Activated CD4-positive, alpha-beta memory T cell treated with anti-CD3 and anti-CD28 coated beads for 36 hours (primary cell): ENCODE results near the gene GALNT13. TPM values are rescaled to one million over a fixed set of nuclear protein-coding genes. Genes with fewer than 3 reads are reported as not detected.

Experiments used
- CTCF ChIA-PET: fragments of 350-600 bp; sonication (Branson Sonifier 250); formaldehyde crosslinking; loops from one replicate; lab custom pipeline; 2021; ENCODE audit warnings: antibody characterized with exemption, inconsistent platforms; lab: Charles Lee
- POLR2A ChIA-PET: fragments of 350-600 bp; sonication (Branson Sonifier 250); formaldehyde crosslinking; loops from one replicate; lab custom pipeline; 2021; ENCODE audit warnings: antibody characterized with exemption; lab: Charles Lee
- DNase-seq: peaks from one replicate; pipeline ENCODE4 v3.0.0-alpha.2; 2020
- H3K27ac Mint-ChIP-seq: one replicate; pipeline ENCODE4 v1.8.0; 2021; ENCODE audit warnings: mixed read lengths
- H3K27me3 Mint-ChIP-seq: one replicate; pipeline ENCODE4 v1.8.0; 2021; ENCODE audit warnings: mixed read lengths
- H3K36me3 Mint-ChIP-seq: one replicate; pipeline ENCODE4 v1.8.0; 2021; ENCODE audit warnings: mixed read lengths
- H3K4me1 Mint-ChIP-seq: one replicate; pipeline ENCODE4 v1.8.0; 2021; ENCODE audit warnings: low read depth, mixed read lengths
- H3K4me3 Mint-ChIP-seq: one replicate; pipeline ENCODE4 v1.8.0; 2021; ENCODE audit warnings: mild to moderate bottlenecking, mixed read lengths
- H3K9me3 Mint-ChIP-seq: one replicate; pipeline ENCODE4 v1.8.0; 2021; ENCODE audit warnings: mixed read lengths
- intact Hi-C: fragments of 100-400 bp; cut with micrococcal nuclease; formaldehyde crosslinking; loops from one replicate; pipeline ENCODE4 v1.15.1; 2023
- total RNA-seq, 2 experiments: library from RNA; stranded (reverse); gene quantifications; one replicate each; pipeline ENCODE4 v1.2.3, GENCODE V29; 2021

Gene GALNT13
- total RNA-seq, 2 experiments from 2014 or later, result not detected

DNA sequence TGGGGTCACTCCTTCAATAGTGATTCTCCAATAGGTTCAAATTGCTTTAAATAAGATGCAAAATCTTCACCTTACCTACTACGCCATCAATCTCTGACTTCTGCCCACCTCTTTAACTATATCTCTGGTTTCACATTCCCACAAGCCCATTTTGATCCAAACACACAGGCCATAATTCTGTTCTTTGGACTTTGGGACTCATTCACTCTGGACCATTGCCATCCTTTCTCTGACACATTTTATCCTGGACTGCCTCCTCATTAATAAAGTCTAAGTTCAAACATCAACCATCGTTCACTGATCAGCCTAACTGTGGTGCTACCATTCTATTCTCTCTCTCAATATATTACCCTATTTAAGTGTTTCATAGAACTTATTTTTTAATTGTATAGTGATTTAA is 332.2 kb downstream of the GALNT13 start:
- Mint-ChIP-seq H3K27ac (no peak overlapping the region), H3K36me3 (no peaks in the 10 kb centered on the region), H3K4me1 (no peaks in the 10 kb centered on the region), H3K27me3 (no peaks in the 10 kb centered on the region), H3K9me3 (peaks cover 4% of the 10 kb centered on the region), H3K4me3 (no peak overlapping the region)
- DNase-seq, result no peak
- intact Hi-C loops, result no loop called here
- ChIA-PET POLR2A (no interaction called here), CTCF (no interaction called here)

DNA sequence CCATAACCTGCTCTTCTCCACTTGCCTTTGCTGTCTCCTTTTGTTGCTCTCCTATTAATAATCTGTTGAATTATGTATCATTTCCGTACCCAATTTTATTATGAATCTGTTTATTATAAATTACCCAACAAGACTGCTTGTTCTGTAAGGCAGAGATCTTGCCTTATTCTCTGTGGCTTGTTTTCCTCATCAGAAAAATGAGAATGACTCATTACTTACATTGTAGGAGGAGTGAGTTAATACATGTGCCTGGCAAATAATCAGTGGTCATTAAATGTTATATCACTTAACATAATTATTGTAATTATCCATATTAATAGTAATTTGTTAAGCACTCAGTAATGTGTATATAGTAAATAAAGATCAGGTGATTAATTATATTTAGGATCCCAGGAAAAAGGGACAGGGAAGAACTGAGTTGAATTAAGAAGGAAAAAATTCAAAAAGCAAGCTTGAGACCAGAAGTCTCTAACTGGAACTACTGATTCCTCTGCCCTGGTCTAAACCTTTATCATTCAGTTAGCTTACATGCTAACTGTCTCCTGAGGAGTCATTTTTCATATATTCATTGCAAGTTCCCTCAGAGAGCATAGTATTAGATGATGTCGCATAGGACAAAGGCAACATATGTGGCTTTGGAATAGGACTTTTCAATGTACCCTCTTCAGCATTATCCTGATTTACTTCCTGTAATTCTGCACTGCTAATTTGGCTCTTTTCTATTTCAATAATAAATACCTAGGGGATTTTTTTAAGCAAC is 335.7 kb downstream of the GALNT13 start:
- Mint-ChIP-seq H3K4me1 (no peaks in the 10 kb centered on the region), H3K9me3 (peaks cover 4% of the 10 kb centered on the region), H3K4me3 (no peak overlapping the region), H3K27me3 (no peaks in the 10 kb centered on the region), H3K36me3 (no peaks in the 10 kb centered on the region), H3K27ac (no peak overlapping the region)
- no peak for DNase-seq
- ChIA-PET CTCF (no interaction called here), POLR2A (no interaction called here)
- intact Hi-C loops, result no loop called here

DNA sequence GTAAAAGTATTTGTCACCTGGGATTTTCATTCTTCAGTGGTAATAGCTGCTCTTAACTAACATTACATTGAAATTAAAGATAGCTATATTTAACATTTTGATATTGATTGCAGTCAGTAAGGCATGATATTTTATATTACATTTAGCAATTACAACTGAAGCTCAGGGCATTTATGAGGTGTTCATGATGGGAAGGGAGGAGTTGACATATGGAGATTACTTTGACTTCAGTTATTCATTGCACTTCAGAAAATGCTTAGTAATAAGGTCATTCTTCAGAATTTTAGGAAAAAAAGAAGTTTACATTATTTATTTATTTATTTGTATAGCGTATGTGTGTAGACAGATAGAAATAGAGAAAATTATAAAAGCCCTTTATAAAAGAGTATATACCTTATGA is 352.0 kb downstream of the GALNT13 start:
- CTCF ChIA-PET, result no interaction called here
- intact Hi-C loops, result no loop called here
- Mint-ChIP-seq H3K27ac (no peak overlapping the region), H3K4me3 (no peak overlapping the region), H3K27me3 (no peaks in the 10 kb centered on the region), H3K9me3 (peaks cover 2% of the 10 kb centered on the region), H3K36me3 (no peaks in the 10 kb centered on the region), H3K4me1 (no peaks in the 10 kb centered on the region)
- POLR2A ChIA-PET, result no interaction called here
- no peak for DNase-seq

DNA sequence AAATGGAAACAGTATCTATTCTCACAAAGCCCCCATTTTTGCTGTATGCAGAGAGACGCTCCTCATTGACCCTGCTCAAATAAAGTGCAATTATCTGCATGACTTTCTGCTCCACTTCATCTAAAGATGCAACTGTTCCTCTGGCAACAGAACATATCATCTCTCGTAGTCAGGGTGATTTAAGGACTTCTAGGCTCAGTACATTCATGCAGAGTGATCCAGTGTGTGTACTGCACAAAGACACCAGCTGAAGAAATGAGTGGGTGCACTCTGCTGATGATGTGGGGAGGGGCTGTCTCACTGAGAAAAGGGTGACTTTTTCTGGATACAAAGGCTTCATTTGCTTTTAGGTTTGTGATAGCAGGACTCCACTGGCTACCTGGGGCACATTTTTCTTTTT is 355.2 kb downstream of the GALNT13 start:
- H3K27ac Mint-ChIP-seq, result no peak overlapping the region
- H3K27me3 Mint-ChIP-seq, result no peaks in the 10 kb centered on the region
- H3K36me3 Mint-ChIP-seq, result no peaks in the 10 kb centered on the region
- no peak for DNase-seq
- H3K9me3 Mint-ChIP-seq, result peaks cover 5% of the 10 kb centered on the region
- ChIA-PET POLR2A (no interaction called here), CTCF (no interaction called here)
- no peak overlapping the region for H3K4me3 Mint-ChIP-seq
- no peaks in the 10 kb centered on the region for H3K4me1 Mint-ChIP-seq
- intact Hi-C loops, result no loop called here

DNA sequence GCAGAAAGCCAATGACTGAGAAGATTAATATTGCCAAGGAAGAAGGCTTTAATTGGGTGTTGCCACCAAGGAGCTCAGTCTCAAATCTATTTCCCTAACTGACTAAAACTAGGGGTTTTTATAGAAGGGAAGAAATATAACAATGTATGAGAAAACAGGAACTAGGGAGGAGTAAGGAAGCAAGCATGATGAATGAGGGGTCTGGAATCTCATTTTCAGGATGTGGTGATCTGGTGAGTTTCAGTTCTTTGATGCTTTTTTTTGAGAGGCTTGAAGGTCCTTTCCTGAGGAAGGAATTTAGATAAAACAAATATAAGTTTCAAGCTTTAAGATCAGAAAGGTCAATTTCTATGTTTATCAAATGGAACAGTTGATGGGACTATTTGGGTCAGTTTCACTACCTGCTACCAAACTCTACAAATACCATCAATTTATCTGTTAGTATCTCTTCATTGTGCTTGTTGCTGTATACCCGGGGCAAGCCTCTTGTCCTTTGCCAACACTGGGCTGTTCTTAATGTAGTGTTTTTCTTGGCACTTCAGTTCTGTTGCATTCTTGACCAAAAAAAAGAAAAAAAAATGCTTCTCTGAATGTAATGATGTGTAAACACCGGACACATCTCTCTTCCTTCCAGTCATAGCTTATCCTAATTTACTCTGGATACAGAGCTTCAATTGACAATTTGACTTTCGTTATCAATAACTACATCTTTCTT is 357.0 kb downstream of the GALNT13 start:
- POLR2A ChIA-PET, result no interaction called here
- Mint-ChIP-seq H3K4me3 (no peak overlapping the region), H3K27me3 (no peaks in the 10 kb centered on the region), H3K4me1 (no peaks in the 10 kb centered on the region), H3K27ac (no peak overlapping the region), H3K9me3 (peaks cover 6% of the 10 kb centered on the region), H3K36me3 (no peaks in the 10 kb centered on the region)
- CTCF ChIA-PET, result no interaction called here
- intact Hi-C loops, result no loop called here
- no peak for DNase-seq

DNA sequence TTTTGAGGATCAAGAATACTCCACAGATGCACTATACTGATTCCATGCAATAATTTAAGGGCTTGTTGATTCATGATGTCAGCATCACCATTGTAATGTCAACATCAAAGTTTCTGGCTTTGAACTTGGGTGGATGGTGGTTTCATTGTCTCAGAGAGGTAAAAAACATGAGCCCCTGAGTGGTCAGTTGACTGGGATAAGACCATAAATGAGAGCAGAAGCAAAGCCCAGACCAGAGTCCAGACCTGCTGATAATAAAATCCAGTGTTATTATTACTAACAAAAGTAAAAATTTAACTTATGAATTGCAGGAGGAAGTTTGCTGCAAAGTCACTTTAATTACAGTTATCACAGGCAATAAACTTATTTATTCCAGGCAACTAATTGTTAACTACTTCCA is 358.2 kb downstream of the GALNT13 start:
- H3K4me1 Mint-ChIP-seq, result no peaks in the 10 kb centered on the region
- ChIA-PET POLR2A (no interaction called here), CTCF (no interaction called here)
- peaks cover 6% of the 10 kb centered on the region for H3K9me3 Mint-ChIP-seq
- no peak for DNase-seq
- no peak overlapping the region for H3K27ac Mint-ChIP-seq
- H3K36me3 Mint-ChIP-seq, result no peaks in the 10 kb centered on the region
- no peaks in the 10 kb centered on the region for H3K27me3 Mint-ChIP-seq
- H3K4me3 Mint-ChIP-seq, result no peak overlapping the region
- intact Hi-C loops, result no loop called here

DNA sequence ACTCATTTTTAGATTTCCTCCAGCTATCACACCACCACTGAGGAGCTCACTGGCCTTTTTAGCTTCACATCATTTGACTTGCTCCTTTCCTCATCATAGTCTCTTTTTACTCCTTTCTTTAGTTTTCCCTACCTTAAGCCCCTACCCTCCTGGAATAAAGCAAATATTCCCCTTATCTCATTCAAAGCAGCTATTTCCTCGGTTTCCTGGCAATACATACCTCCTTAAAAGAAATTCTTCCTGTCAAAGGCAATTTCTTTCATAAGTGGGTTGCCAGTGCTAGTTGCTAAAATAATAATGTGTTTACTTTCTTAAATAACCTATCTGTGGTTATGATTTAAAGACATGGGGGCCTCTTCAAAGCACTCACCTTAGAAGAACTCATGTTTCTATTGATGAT is 359.3 kb downstream of the GALNT13 start:
- DNase-seq, result no peak
- ChIA-PET POLR2A (no interaction called here), CTCF (no interaction called here)
- no peak overlapping the region for H3K4me3 Mint-ChIP-seq
- peaks cover 6% of the 10 kb centered on the region for H3K9me3 Mint-ChIP-seq
- no peaks in the 10 kb centered on the region for H3K27me3 Mint-ChIP-seq
- intact Hi-C loops, result no loop called here
- H3K4me1 Mint-ChIP-seq, result no peaks in the 10 kb centered on the region
- no peaks in the 10 kb centered on the region for H3K36me3 Mint-ChIP-seq
- no peak overlapping the region for H3K27ac Mint-ChIP-seq

DNA sequence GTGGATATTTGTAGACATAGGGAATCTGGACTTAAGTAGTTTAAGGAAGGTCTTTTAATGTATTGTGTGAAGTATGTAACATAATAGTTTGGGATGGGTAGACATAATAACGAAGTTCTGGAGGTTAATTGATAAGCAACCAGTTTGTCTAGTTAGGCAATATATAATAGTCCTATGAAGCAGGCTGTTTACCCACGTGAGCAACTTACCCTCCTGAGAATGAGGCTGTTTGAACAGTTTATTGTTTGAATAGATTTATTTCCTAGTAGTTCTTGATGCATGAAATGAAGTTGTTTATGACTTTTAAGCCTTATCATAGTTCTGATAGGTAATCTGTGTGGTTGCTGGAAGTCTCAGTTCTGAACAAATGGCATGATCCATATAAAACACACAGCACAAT is 361.5 kb downstream of the GALNT13 start:
- Mint-ChIP-seq H3K9me3 (peaks cover 4% of the 10 kb centered on the region), H3K4me1 (no peaks in the 10 kb centered on the region), H3K36me3 (no peaks in the 10 kb centered on the region), H3K27me3 (no peaks in the 10 kb centered on the region), H3K27ac (no peak overlapping the region), H3K4me3 (no peak overlapping the region)
- POLR2A ChIA-PET, result no interaction called here
- intact Hi-C loops, result no loop called here
- no peak for DNase-seq
- CTCF ChIA-PET, result no interaction called here

DNA sequence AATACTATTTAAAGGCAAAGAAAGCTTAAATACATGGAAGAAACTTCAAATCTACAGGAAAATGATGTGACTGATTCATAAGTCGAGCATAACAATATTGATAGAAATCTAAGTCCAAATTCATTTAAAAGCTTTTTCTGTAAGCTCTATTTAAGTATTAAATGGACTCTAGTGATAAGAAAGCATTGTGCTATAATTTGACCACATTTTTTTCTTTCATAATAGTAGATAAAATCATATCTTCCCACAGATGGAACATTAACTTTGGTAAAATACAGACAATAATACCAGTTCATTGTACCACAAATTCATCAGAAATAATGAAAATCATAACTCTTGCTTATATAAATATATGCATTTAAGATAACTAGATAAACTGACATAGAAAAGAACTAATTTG is 366.5 kb downstream of the GALNT13 start:
- POLR2A ChIA-PET, result no interaction called here
- no peak for DNase-seq
- Mint-ChIP-seq H3K27me3 (no peaks in the 10 kb centered on the region), H3K4me1 (no peaks in the 10 kb centered on the region), H3K27ac (no peak overlapping the region), H3K9me3 (peaks cover 5% of the 10 kb centered on the region), H3K4me3 (no peak overlapping the region), H3K36me3 (no peaks in the 10 kb centered on the region)
- intact Hi-C loops, result no loop called here
- CTCF ChIA-PET, result no interaction called here

DNA sequence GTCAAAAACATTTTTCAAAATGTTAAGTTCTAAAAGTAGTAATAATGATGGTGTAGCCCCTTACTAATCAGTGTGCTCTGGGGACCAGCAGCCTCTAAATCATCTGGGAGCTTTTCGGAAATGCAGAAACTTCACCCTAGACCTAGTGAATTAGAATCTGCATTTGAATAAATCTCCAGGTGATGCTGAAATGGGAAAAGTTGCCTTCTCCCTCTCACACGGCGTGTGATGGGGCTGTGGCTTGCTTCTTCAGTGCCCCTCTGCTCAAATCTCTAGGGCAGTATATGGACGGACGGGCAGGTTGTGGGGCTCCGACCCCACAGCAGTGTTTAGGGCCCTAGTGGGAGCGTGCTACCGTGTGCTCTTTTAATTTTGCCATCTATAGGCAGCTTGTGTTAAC is 368.6 kb downstream of the GALNT13 start:
- DNase-seq, result no peak
- CTCF ChIA-PET, result no interaction called here
- intact Hi-C loops, result no loop called here
- Mint-ChIP-seq H3K27ac (no peak overlapping the region), H3K9me3 (peaks cover 5% of the 10 kb centered on the region), H3K27me3 (no peaks in the 10 kb centered on the region), H3K4me1 (no peaks in the 10 kb centered on the region), H3K4me3 (no peak overlapping the region), H3K36me3 (no peaks in the 10 kb centered on the region)
- POLR2A ChIA-PET, result no interaction called here

DNA sequence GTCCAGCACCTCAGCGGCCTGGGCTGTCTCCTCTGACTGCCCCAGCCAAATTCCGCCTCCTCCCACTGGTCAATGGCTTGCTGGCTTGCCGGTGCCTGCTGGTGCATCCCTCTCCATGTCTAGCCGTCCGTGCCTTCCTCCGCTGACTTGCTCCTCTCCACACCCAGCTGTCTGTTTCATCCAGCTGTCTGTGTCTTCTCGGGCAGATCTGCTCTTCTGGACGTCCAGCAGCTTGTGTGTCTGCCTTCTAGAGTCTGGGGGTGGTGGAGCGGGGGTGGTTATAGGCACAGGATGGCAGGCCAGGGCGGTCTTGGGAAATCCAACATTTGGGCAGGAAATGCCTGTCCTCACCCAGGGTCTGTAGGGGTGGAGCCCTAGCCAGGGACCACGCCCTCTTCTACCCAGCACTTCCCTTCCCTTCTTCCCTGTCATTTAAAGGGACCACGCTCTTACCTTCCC is 369.2 kb downstream of the GALNT13 start:
- intact Hi-C loops, result no loop called here
- no peak for DNase-seq
- H3K4me3 Mint-ChIP-seq, result no peak overlapping the region
- H3K9me3 Mint-ChIP-seq, result peaks cover 5% of the 10 kb centered on the region
- H3K27ac Mint-ChIP-seq, result no peak overlapping the region
- CTCF ChIA-PET, result no interaction called here
- no peaks in the 10 kb centered on the region for H3K4me1 Mint-ChIP-seq
- H3K36me3 Mint-ChIP-seq, result no peaks in the 10 kb centered on the region
- no peaks in the 10 kb centered on the region for H3K27me3 Mint-ChIP-seq
- POLR2A ChIA-PET, result no interaction called here

DNA sequence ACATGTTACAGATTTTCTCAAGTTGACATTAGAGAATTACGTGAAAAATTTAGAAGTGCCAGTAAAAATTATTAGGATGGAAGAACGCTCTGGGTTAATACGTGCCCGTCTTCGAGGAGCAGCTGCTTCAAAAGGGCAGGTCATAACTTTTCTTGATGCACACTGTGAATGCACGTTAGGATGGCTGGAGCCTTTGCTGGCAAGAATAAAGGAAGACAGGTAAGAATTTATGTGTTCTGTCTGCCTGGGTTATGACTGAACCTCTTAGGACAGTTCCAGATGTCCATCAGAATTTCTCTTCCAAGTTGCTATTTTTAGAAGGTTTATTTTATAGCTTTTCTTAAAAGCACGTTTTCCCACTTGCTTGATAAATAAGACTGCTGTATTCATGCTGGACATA is 371.0 kb downstream of the GALNT13 start:
- CTCF ChIA-PET, result no interaction called here
- intact Hi-C loops, result no loop called here

DNA sequence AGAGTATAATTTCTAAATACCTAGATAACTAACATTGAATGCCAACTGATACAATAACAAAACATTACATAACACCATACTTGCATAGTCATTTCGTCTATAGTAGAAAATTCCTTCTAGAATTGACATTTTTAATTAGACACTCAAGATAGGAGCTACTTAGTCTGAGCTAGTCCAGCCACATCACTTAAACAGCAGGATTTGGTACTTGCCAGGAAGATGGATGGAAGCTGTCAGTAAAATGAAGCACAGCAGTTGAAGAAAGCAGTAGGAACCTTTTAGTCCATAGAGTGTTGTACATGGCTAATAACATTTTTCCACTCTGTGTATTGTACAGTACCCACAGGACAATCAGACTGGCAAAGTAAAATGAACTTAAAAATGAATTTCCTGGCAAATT is 372.0 kb downstream of the GALNT13 start:
- Mint-ChIP-seq H3K36me3 (no peaks in the 10 kb centered on the region), H3K4me3 (no peak overlapping the region), H3K9me3 (peaks cover 5% of the 10 kb centered on the region), H3K27ac (no peak overlapping the region), H3K27me3 (no peaks in the 10 kb centered on the region), H3K4me1 (no peaks in the 10 kb centered on the region)
- intact Hi-C loops, result no loop called here
- no peak for DNase-seq
- ChIA-PET POLR2A (no interaction called here), CTCF (no interaction called here)

More for the DNA sequence above, 371.0 kb downstream of the GALNT13 start:
- no peaks in the 10 kb centered on the region for H3K4me1 Mint-ChIP-seq
- peaks cover 5% of the 10 kb centered on the region for H3K9me3 Mint-ChIP-seq
- POLR2A ChIA-PET, result no interaction called here
- H3K27me3 Mint-ChIP-seq, result no peaks in the 10 kb centered on the region
- DNase-seq, result no peak
- H3K36me3 Mint-ChIP-seq, result no peaks in the 10 kb centered on the region
- H3K27ac Mint-ChIP-seq, result no peak overlapping the region
- no peak overlapping the region for H3K4me3 Mint-ChIP-seq
